Adrenal gland (tissue), 12 donors: ENCODE results near the gene RASA4B. TPM values are rescaled to one million over a fixed set of nuclear protein-coding genes. Genes with fewer than 3 reads are reported as not detected.

Experiments
- DNase-seq, 7 donors: peaks; one replicate each; pipeline ENCODE4 v3.0.0-alpha.2; 2019 to 2020
- H3K27ac ChIP-seq, 5 donors: fragments of 200-600 bp; sonication (generic) in 4 of 5; 1 replicate in 3 of 5; 2 replicates in 2 of 5; pipeline versions ENCODE4 v1.5.1 to v1.8.0; 2016 to 2020; ENCODE audit warnings: mild to moderate bottlenecking in 1 of 5
- H3K27me3 ChIP-seq: fragments of 200-600 bp; 2 replicates; pipeline ENCODE4 v1.8.0; 2021
- H3K36me3 ChIP-seq, 2 donors: fragments of 200-600 bp; replicated peaks in 1 of 2; 1 replicate in 1 of 2; 2 replicates in 1 of 2; pipeline versions ENCODE4 v1.5.1 to v1.8.0; 2018 to 2022
- H3K4me1 ChIP-seq, 2 donors: fragments of 200-600 bp; replicated peaks in 1 of 2; 1 replicate in 1 of 2; 2 replicates in 1 of 2; pipeline versions ENCODE4 v1.5.1 to v1.8.0; 2018 to 2021
- H3K4me3 ChIP-seq, 4 donors: fragments of 200-600 bp; sonication (generic) in 3 of 4; one replicate each; pipeline ENCODE4 v1.5.1; 2016 to 2018
- H3K9me3 ChIP-seq, 3 donors: fragments of 200-600 bp; sonication (generic) in 1 of 3; replicated peaks in 1 of 3; 1 replicate in 2 of 3; 2 replicates in 1 of 3; pipeline versions ENCODE4 v1.5.1 to v1.8.0; 2016 to 2021
- POLR2A ChIP-seq, 2 donors: fragments of 450-650 bp; IDR thresholded peaks; one replicate each; pipeline ENCODE4 v1.6.1; 2017; ENCODE audit warnings: antibody characterized with exemption in 2 of 2, mild to moderate bottlenecking in 2 of 2, moderate library complexity in 1 of 2
- WGBS, 4 donors: extraction: QIAGEN DNeasy Blood & Tissue Kit in 2 of 4; methylation state at CpG; one replicate each; pipeline versions ENCODE4 v1.1.5 to v1.1.7; 2013 to 2017; 5-methylcytosine and 5-hydroxymethylcytosine counted together
- intact Hi-C, 2 donors: fragments of 100-400 bp; cut with DNase I; formaldehyde crosslinking; loops; one replicate each; pipeline versions ENCODE4 v1.14.1 to v1.15.0; 2022 to 2023
- polyA plus RNA-seq, 3 donors: library from polyadenylated mRNA; stranded (reverse); fragments of 200-250 nt in 2 of 3; fragments of 350-450 nt in 1 of 3; fragmentation: Illumina TruSeq in 1 of 3; extraction: RNeasy Lipid Tissue Mini Kit (QIAGEN cat#74804) in 1 of 3; gene quantifications; one replicate each; pipeline ENCODE4 v1.2.3, GENCODE V29; 2013 to 2014
- total RNA-seq, 9 donors: library from RNA; depleted of rRNA in 4 of 9; stranded (reverse); fragments of >200 nt in 4 of 9; fragments of 120-200 nt in 1 of 9; fragmentation: NEBNext Ultra II Directional in 1 of 9; extraction: Animal tissue kit (Norgen Biotek cat#: 25700) in 1 of 9; gene quantifications; one replicate each; pipeline versions ENCODE4 v1.1.0 to v1.2.4, GENCODE V29; 2013 to 2023
- TF ChIP-seq, protein P1 (sequence below), 6 experiments: fragments of 450-650 bp in 4 of 6; fragments of 200-600 bp in 2 of 6; sonication (generic) in 1 of 6; IDR thresholded peaks; 1 replicate in 5 of 6; 2 replicates in 1 of 6; pipeline versions ENCODE4 v1.5.1 to v1.8.0; 2016 to 2021; ENCODE audit warnings: antibody characterized with exemption in 6 of 6, mild to moderate bottlenecking in 2 of 6, moderate library complexity in 1 of 6
- donor health status: healthy with polysubstance abuse.
- donor health status: Bipolar disorder and iron deficiency.
- donor health status: DM: yes; HTN: yes; CAD: no.
- donor health status: DM: no; HTN: no; CAD: no.
- donor health status: DM: no; HTN: no; CAD: no.
- donor health status: DM: yes; HTN: yes; CAD: no.

RASA4B gene
- total and polyA plus RNA-seq, 12 donors: 1.9 to 150 (median 24.6) TPM

DNA sequence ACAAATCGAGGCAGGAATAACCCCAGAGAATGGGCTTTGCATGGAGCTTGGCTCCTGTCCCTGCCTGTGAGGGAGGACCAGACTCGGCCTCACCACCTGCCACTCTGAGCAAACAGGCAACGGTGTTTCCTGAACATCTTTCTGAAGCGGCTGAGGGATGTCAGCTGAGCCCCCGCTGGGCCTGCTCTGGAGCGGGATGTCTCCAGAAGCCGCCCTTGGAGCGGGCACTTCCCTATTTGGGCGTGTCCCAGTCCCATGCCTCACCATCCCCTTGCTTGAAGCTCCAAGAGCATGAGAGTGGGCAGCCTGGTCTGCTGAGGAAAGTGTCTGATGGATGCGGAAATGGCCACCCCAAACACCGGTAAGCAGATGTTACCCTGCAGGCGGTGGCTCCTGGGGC is 63.1 kb downstream of the RASA4B start:
- H3K27me3 ChIP-seq: no peaks in the 10 kb centered on the region
- TF ChIP-seq, protein P1, sequence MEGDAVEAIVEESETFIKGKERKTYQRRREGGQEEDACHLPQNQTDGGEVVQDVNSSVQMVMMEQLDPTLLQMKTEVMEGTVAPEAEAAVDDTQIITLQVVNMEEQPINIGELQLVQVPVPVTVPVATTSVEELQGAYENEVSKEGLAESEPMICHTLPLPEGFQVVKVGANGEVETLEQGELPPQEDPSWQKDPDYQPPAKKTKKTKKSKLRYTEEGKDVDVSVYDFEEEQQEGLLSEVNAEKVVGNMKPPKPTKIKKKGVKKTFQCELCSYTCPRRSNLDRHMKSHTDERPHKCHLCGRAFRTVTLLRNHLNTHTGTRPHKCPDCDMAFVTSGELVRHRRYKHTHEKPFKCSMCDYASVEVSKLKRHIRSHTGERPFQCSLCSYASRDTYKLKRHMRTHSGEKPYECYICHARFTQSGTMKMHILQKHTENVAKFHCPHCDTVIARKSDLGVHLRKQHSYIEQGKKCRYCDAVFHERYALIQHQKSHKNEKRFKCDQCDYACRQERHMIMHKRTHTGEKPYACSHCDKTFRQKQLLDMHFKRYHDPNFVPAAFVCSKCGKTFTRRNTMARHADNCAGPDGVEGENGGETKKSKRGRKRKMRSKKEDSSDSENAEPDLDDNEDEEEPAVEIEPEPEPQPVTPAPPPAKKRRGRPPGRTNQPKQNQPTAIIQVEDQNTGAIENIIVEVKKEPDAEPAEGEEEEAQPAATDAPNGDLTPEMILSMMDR (IDR thresholded peaks at IDR 0.05): no peak
- no peak for TF ChIP-seq POLR2A (IDR thresholded peaks at IDR 0.05)
- peaks cover 0 to 38% of the 10 kb centered on the region in 2 donors for H3K36me3 ChIP-seq

DNA sequence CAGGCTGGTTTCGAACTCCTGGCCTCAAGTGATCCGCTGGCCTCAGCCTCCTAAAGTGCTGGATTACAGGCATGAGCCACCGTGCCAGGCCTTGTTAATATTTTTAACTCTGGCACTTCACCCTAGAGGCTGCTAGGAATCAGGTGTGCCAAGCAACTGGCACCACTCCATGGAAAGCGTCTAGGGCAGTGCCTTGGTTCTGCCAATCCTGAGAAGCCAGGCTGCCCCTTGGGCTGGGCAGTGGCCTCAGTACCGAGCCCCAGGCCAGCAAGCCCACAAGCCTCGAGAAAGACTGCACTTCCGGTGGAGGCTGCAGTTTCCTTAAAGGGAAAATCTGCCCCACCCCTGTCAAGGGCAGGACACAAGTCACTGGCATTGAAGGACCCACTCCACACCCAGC is 64.3 kb downstream of the RASA4B start:
- intact Hi-C loops: loop anchor here (10.0 kb wide), 2 partner anchors 159 to 169 kb away; partner anchors contain the start of gene SH2B2 (in 1 of the 2)
- no peaks in the 10 kb centered on the region for H3K27me3 ChIP-seq
- no peaks in the 10 kb centered on the region for H3K4me1 ChIP-seq
- H3K27ac ChIP-seq: no peak overlapping the region
- no peak overlapping the region for H3K4me3 ChIP-seq
- H3K9me3 ChIP-seq: no peaks in the 10 kb centered on the region
- TF ChIP-seq POLR2A (IDR thresholded peaks at IDR 0.05): no peak
- TF ChIP-seq, protein P1 (IDR thresholded peaks at IDR 0.05): no peak
- H3K36me3 ChIP-seq: peaks cover 0 to 28% of the 10 kb centered on the region in 2 donors
- peak in 3 of 7 donors; percentile 38 to 66 (median 61) for DNase-seq
- 47 to 67% (median 59%) methylated on average over 3 to 7 of the region's 7 CpGs for WGBS, 4 donors

More for the DNA sequence above, 63.1 kb downstream of the RASA4B start:
- Histone ChIP-seq H3K27ac (no peak overlapping the region), H3K9me3 (no peaks in the 10 kb centered on the region), H3K4me3 (no peak overlapping the region), H3K4me1 (no peaks in the 10 kb centered on the region)
- intact Hi-C loops: loop anchor here (10.0 kb wide), 2 partner anchors 160 to 170 kb away; partner anchors contain the start of gene SH2B2 (in 1 of the 2)
- DNase-seq: no peak
- 20 to 81% (median 76%) methylated on average over 1 to 12 of the region's 12 CpGs for WGBS, 4 donors

DNA sequence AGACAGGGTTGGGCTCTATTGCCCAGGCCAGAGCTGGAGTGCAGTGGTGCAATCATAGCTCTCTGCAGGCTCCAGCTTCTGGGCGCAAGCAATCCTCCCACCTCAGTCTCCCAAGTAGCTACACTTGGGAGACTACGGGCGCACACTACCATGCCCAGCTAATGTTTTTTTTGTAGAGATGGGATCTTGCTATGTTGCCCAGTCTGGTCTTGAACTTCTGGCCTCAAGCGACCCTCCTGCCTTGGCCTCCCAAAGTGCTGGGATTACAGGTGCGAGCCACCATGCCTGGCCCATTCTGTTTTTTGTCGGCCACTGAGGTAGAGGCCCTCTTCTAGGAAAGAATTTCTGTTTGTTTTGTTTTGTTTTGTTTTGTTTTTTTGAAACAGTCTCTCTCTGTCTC is 65.1 kb downstream of the RASA4B start:
- H3K27me3 ChIP-seq: no peaks in the 10 kb centered on the region
- H3K4me3 ChIP-seq: no peak overlapping the region
- H3K36me3 ChIP-seq: peaks cover 0 to 21% of the 10 kb centered on the region in 2 donors
- H3K4me1 ChIP-seq: peaks cover 0 to 3% of the 10 kb centered on the region in 2 donors
- no peaks in the 10 kb centered on the region for H3K9me3 ChIP-seq
- intact Hi-C loops: loop anchor here (10.0 kb wide), 2 partner anchors 158 to 168 kb away; partner anchors contain the start of gene SH2B2 (in 1 of the 2)
- no peak overlapping the region for H3K27ac ChIP-seq
- no peak for TF ChIP-seq POLR2A (IDR thresholded peaks at IDR 0.05)
- TF ChIP-seq, protein P1 (IDR thresholded peaks at IDR 0.05): no peak
- no peak for DNase-seq
- WGBS, 4 donors: 78 to 94% (median 90%) methylated on average over 4 to 6 of the region's 6 CpGs

DNA sequence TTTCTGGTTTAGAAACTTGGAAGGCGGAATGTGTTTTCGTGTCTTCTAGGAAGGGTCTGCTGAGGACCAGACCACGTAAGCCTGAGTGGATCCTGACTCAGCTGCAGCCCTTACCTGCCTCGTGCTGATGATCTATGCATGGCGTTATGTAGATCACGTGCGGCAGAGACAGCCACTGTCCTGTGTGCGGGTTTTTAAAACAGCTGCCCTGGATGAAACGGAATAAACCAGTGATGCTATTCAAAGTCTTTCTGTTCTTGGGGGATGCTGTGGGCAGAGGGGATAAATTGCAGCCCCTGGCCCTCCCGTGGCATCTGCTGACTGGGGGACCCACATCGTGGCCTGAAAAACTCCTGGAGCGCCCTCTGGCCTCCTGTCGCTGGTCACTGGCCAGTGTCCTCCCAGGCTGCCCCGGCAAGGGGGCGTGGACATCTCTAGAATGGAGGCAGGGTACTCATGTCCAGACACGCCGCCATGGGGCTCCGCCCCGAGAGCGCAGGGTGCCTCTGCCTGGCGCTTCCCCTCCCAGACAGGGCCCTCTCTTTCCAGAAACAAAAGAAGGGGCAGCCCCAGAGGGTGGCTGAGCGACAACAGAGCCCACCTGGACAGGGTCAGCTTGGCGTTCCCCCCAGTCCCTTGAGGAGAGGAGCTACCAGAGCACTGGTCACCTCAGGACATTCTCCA is 66.1 kb downstream of the RASA4B start:
- TF ChIP-seq POLR2A (IDR thresholded peaks at IDR 0.05): no peak
- TF ChIP-seq, protein P1 (IDR thresholded peaks at IDR 0.05): no peak
- Histone ChIP-seq H3K4me3 (no peak overlapping the region), H3K27me3 (no peaks in the 10 kb centered on the region), H3K36me3 (peaks cover 0 to 21% of the 10 kb centered on the region in 2 donors), H3K9me3 (no peaks in the 10 kb centered on the region), H3K4me1 (peaks cover 0 to 3% of the 10 kb centered on the region in 2 donors), H3K27ac (no peak overlapping the region)
- WGBS, 4 donors: 43 to 77% (median 51%) methylated on average over 15 to 23 of the region's 23 CpGs
- intact Hi-C loops: loop anchor here (10.0 kb wide), 2 partner anchors 157 to 167 kb away; partner anchors contain the start of gene SH2B2 (in 1 of the 2)
- no peak for DNase-seq
